GM23338 (cell line): ENCODE measurements around the gene DLX4.

ENCODE experiments used
- EZH2 ChIP-seq: fragments of 200-600 bp; sonication (generic); IDR thresholded peaks from one replicate; pipeline ENCODE4 v1.8.0; 2017; ENCODE audit warnings: antibody characterized with exemption, mild to moderate bottlenecking, low read depth; ENCODE audit not compliant: unreplicated experiment
- EZH2phosphoT487 ChIP-seq: fragments of 200-600 bp; sonication (generic); IDR thresholded peaks from one replicate; pipeline ENCODE4 v1.8.1; 2018; ENCODE audit warnings: antibody characterized with exemption; ENCODE audit not compliant: unreplicated experiment
- POLR2AphosphoS5 ChIP-seq: IDR thresholded peaks from 2 replicates; pipeline ENCODE4 v1.6.1; 2016; ENCODE audit warnings: antibody characterized with exemption, low read depth
- STAT1 ChIP-seq: IDR thresholded peaks from one replicate; pipeline ENCODE4 v1.6.1; 2016; ENCODE audit warnings: antibody characterized with exemption; ENCODE audit not compliant: unreplicated experiment
- TF ChIP-seq, protein P1 (sequence below), 2 experiments: fragments of 200-600 bp in 1 of 2; sonication (generic) in 1 of 2; conservative IDR thresholded peaks; 2 replicates each; pipeline versions ENCODE4 v1.5.1 to v1.6.1; 2016 to 2017; ENCODE audit warnings: antibody characterized with exemption in 2 of 2, low read depth in 2 of 2, mild to moderate bottlenecking in 2 of 2, moderate library complexity in 1 of 2
- TF ChIP-seq, protein P2 (sequence below): IDR thresholded peaks from one replicate; pipeline ENCODE4 v1.6.1; 2018; ENCODE audit warnings: antibody characterized with exemption; ENCODE audit not compliant: unreplicated experiment

DNA sequence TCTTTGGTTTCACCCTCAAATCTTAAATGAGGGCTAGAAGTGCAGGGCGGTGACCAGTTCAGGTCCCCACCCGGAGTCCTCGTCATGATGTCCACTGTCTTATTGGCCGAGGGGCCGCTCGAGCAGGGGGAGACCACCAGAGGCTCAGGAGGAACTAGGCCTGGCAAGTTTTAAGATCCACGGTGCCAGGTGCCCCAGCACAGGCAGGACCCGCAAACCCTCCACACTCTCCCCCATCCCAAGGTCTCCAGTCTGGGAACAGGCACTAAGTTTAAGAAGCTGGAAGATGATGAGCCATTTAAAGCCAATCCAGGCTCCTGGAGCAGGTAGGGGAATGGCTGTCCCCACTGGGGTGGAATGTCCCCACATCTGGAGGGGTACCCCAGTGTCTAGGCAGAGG lies 21.9 kb downstream of the DLX4 start:
- TF ChIP-seq, protein P1, sequence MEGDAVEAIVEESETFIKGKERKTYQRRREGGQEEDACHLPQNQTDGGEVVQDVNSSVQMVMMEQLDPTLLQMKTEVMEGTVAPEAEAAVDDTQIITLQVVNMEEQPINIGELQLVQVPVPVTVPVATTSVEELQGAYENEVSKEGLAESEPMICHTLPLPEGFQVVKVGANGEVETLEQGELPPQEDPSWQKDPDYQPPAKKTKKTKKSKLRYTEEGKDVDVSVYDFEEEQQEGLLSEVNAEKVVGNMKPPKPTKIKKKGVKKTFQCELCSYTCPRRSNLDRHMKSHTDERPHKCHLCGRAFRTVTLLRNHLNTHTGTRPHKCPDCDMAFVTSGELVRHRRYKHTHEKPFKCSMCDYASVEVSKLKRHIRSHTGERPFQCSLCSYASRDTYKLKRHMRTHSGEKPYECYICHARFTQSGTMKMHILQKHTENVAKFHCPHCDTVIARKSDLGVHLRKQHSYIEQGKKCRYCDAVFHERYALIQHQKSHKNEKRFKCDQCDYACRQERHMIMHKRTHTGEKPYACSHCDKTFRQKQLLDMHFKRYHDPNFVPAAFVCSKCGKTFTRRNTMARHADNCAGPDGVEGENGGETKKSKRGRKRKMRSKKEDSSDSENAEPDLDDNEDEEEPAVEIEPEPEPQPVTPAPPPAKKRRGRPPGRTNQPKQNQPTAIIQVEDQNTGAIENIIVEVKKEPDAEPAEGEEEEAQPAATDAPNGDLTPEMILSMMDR (conservative IDR thresholded peaks at IDR 0.05; ENCODE audit: low read depth in 2 of 2) = no peak
- TF ChIP-seq EZH2phosphoT487 (no peak), POLR2AphosphoS5 (no peak), STAT1 (no peak), EZH2 (no peak)
- TF ChIP-seq, protein P2, sequence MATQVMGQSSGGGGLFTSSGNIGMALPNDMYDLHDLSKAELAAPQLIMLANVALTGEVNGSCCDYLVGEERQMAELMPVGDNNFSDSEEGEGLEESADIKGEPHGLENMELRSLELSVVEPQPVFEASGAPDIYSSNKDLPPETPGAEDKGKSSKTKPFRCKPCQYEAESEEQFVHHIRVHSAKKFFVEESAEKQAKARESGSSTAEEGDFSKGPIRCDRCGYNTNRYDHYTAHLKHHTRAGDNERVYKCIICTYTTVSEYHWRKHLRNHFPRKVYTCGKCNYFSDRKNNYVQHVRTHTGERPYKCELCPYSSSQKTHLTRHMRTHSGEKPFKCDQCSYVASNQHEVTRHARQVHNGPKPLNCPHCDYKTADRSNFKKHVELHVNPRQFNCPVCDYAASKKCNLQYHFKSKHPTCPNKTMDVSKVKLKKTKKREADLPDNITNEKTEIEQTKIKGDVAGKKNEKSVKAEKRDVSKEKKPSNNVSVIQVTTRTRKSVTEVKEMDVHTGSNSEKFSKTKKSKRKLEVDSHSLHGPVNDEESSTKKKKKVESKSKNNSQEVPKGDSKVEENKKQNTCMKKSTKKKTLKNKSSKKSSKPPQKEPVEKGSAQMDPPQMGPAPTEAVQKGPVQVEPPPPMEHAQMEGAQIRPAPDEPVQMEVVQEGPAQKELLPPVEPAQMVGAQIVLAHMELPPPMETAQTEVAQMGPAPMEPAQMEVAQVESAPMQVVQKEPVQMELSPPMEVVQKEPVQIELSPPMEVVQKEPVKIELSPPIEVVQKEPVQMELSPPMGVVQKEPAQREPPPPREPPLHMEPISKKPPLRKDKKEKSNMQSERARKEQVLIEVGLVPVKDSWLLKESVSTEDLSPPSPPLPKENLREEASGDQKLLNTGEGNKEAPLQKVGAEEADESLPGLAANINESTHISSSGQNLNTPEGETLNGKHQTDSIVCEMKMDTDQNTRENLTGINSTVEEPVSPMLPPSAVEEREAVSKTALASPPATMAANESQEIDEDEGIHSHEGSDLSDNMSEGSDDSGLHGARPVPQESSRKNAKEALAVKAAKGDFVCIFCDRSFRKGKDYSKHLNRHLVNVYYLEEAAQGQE = no peak
